K562 (cell line): ENCODE results near the gene MYH9. TPM values are rescaled to one million over a fixed set of nuclear protein-coding genes. Genes with fewer than 3 reads are reported as not detected.

Source experiments
- ATAC-seq: fragments of 200-7000 bp; cut with Tn5 transposase; 3 replicates; pipeline ENCODE4 v1.9.1; 2020; ENCODE audit warnings: moderate library complexity
- BruUV-seq: library from RNA; stranded (reverse); fragments of 400-500 nt; replicated peaks from 2 replicates; lab custom pipeline; 2021; lab: Mats Ljungman, UMichigan
- CTCF ChIA-PET: fragments of 300-600 bp; formaldehyde crosslinking; extraction: SDS; loops from one replicate; lab custom pipeline; 2021; ENCODE audit warnings: low intra/inter-chr PET ratio; lab: Yijun Ruan, JAX
- POLR2A ChIA-PET: fragments of 300-600, 350-650 bp; sonication (Branson Sonifier 250); formaldehyde crosslinking; extraction: SDS; loops from one replicate; lab custom pipeline; 2021; ENCODE audit warnings: antibody characterized with exemption, inconsistent platforms; lab: Yijun Ruan, JAX
- DNase-seq, 4 experiments: peaks; one replicate each; pipeline versions ENCODE4 v3.0.0 to v3.0.0-alpha.2; 2011 to 2018; ENCODE audit warnings: low spot score in 3 of 4, mixed read lengths in 3 of 4; ENCODE audit errors: extremely low read depth in 1 of 4
- FAIRE-seq: peaks from 2 replicates; lab custom pipeline; 2011; peaks lifted over from hg19 to GRCh38; lab: Jason Lieb, UNC
- H2AFZ ChIP-seq: 2 replicates; pipeline ENCODE4 v1.6.0; 2011; ENCODE audit warnings: low read depth, low read length, control low read depth, inconsistent platforms
- H3K27ac ChIP-seq: fragments of 200-600 bp; 3 replicates; pipeline ENCODE4 v1.8.0; 2011; ENCODE audit warnings: low read depth, mild to moderate bottlenecking, control low read depth, inconsistent platforms, low read length, moderate library complexity, mixed read lengths; ENCODE audit errors: extremely low read depth
- H3K27me3 ChIP-seq, 2 experiments: fragments of 300-600 bp in 1 of 2; 2 replicates in 1 of 2; 3 replicates in 1 of 2; pipeline versions ENCODE4 v1.6.0 to v1.8.0; 2011; ENCODE audit warnings: inconsistent platforms in 2 of 2, low read length in 2 of 2, mild to moderate bottlenecking in 1 of 2, mixed read lengths in 1 of 2, moderate library complexity in 1 of 2; ENCODE audit not compliant: control insufficient read depth in 2 of 2, insufficient read depth in 2 of 2
- H3K36me3 ChIP-seq: fragments of 300-600 bp; 3 replicates; pipeline ENCODE4 v1.8.0; 2011; ENCODE audit warnings: mild to moderate bottlenecking, low read length, inconsistent platforms; ENCODE audit not compliant: control insufficient read depth, insufficient read depth
- H3K4me1 ChIP-seq, 2 experiments: fragments of 200-600 bp in 1 of 2; replicated peaks in 1 of 2; 2 replicates in 1 of 2; 3 replicates in 1 of 2; pipeline versions ENCODE4 v1.5.1 to v1.8.0; 2011; ENCODE audit warnings: inconsistent platforms in 2 of 2, low read length in 2 of 2, mild to moderate bottlenecking in 1 of 2, mixed read lengths in 1 of 2, moderate library complexity in 1 of 2; ENCODE audit not compliant: control insufficient read depth in 2 of 2, insufficient read depth in 2 of 2
- H3K4me2 ChIP-seq: 2 replicates; pipeline ENCODE4 v1.6.1; 2011; ENCODE audit warnings: low read length, control low read depth, inconsistent platforms, mixed read lengths; ENCODE audit not compliant: insufficient read depth
- H3K4me3 ChIP-seq: fragments of 200-600 bp; sonication (generic), shearing (Covaris generic); 2 replicates; pipeline ENCODE4 v1.5.1; 2016; ENCODE audit warnings: control low read depth, inconsistent platforms
- H3K79me2 ChIP-seq: fragments of 200-600 bp; 3 replicates; pipeline ENCODE4 v1.8.0; 2011; ENCODE audit warnings: low read length, inconsistent platforms; ENCODE audit not compliant: control insufficient read depth, insufficient read depth
- H3K9ac ChIP-seq, 2 experiments: 2 replicates each; pipeline versions ENCODE4 v1.6.0 to v1.6.1; 2011; ENCODE audit warnings: low read depth in 2 of 2, low read length in 2 of 2, control low read depth in 1 of 2, inconsistent platforms in 1 of 2, mild to moderate bottlenecking in 1 of 2, mixed read lengths in 1 of 2; ENCODE audit not compliant: insufficient read depth in 1 of 2
- H3K9me1 ChIP-seq: one replicate; pipeline ENCODE4 v1.6.0; 2011; ENCODE audit warnings: inconsistent platforms, mild to moderate bottlenecking, low read length, moderate library complexity; ENCODE audit not compliant: control insufficient read depth, insufficient read depth
- H3K9me3 ChIP-seq: replicated peaks from 2 replicates; pipeline ENCODE4 v1.5.1; 2011; ENCODE audit warnings: low read depth, low read length, inconsistent platforms; ENCODE audit not compliant: control insufficient read depth, insufficient read depth
- H4K20me1 ChIP-seq: replicated peaks from 2 replicates; pipeline ENCODE4 v1.6.1; 2011; ENCODE audit warnings: low read length, inconsistent platforms, mixed read lengths; ENCODE audit not compliant: control insufficient read depth, insufficient read depth
- ADNP ChIP-seq: fragments of 200-800 bp; sonication (Bioruptor generic); IDR thresholded peaks from 2 replicates; pipeline ENCODE4 v1.6.1; 2016; ENCODE audit warnings: missing genetic modification characterization, missing compliant biosample characterization
- BCOR ChIP-seq: fragments of 450-650 bp; IDR thresholded peaks from 2 replicates; pipeline ENCODE4 v1.6.1; 2016
- CBX1 ChIP-seq: sonication (generic); IDR thresholded peaks from 2 replicates; pipeline ENCODE4 v1.6.1; 2016; ENCODE audit warnings: antibody characterized with exemption, low read depth, mild to moderate bottlenecking
- HDAC2 ChIP-seq: fragments of 450-650 bp; IDR thresholded peaks from 2 replicates; pipeline ENCODE4 v1.6.1; 2016; ENCODE audit warnings: mild to moderate bottlenecking
- KDM1A ChIP-seq, 2 experiments: fragments of 450-650 bp; IDR thresholded peaks; 2 replicates each; pipeline ENCODE4 v1.6.1; 2016; ENCODE audit warnings: mild to moderate bottlenecking in 2 of 2
- KHSRP ChIP-seq: fragments of 450-650 bp; IDR thresholded peaks from 2 replicates; pipeline ENCODE4 v1.6.1; 2017
- MEIS2 ChIP-seq: fragments of 450-650 bp; IDR thresholded peaks from 2 replicates; pipeline ENCODE4 v1.6.1; 2014; ENCODE audit warnings: mild to moderate bottlenecking; ENCODE audit not compliant: partially characterized antibody
- NEUROD1 ChIP-seq: fragments of 150-350 bp; IDR thresholded peaks from 2 replicates; pipeline ENCODE4 v1.6.1; 2014; ENCODE audit warnings: borderline replicate concordance, low read length, low read depth; ENCODE audit not compliant: partially characterized antibody
- PBX2 ChIP-seq, 2 experiments: IDR thresholded peaks in 1 of 2; conservative IDR thresholded peaks in 1 of 2; 2 replicates each; pipeline ENCODE4 v1.6.1; 2016; ENCODE audit warnings: low read depth in 2 of 2, mild to moderate bottlenecking in 1 of 2, missing compliant biosample characterization in 1 of 2, missing genetic modification characterization in 1 of 2, moderate library complexity in 1 of 2
- RBM15 ChIP-seq: fragments of 200-400 bp; formaldehyde crosslinking; IDR thresholded peaks from 2 replicates; pipeline ENCODE4 v1.6.1; 2018; ENCODE audit warnings: mild to moderate bottlenecking, low read length, moderate library complexity; ENCODE audit not compliant: insufficient read depth
- RBM25 ChIP-seq: fragments of 200-400 bp; formaldehyde crosslinking; IDR thresholded peaks from 2 replicates; pipeline ENCODE4 v1.6.1; 2018; ENCODE audit warnings: low read length, low read depth, moderate library complexity; ENCODE audit not compliant: severe bottlenecking
- RCOR1 ChIP-seq, 2 experiments: IDR thresholded peaks; 2 replicates each; pipeline ENCODE4 v1.6.1; 2012; ENCODE audit warnings: low read depth in 2 of 2, low read length in 2 of 2, borderline replicate concordance in 1 of 2, improper control_type of control experiment in 1 of 2
- RFX1 ChIP-seq: fragments of 450-650 bp; IDR thresholded peaks from 2 replicates; pipeline ENCODE4 v1.6.1; 2016; ENCODE audit warnings: mild to moderate bottlenecking, moderate library complexity
- SETDB1 ChIP-seq: IDR thresholded peaks from one replicate; pipeline ENCODE4 v1.6.1; 2012; ENCODE audit warnings: low read length, control low read depth, inconsistent platforms
- SMARCA5 ChIP-seq: fragments of 450-650 bp; IDR thresholded peaks from 2 replicates; pipeline ENCODE4 v1.6.1; 2016
- SPI1 ChIP-seq: IDR thresholded peaks from 2 replicates; pipeline ENCODE4 v1.6.1; 2011; ENCODE audit warnings: low read depth, low read length, control low read depth, borderline replicate concordance
- TAL1 ChIP-seq: fragments of 450-650 bp; IDR thresholded peaks from 2 replicates; pipeline ENCODE4 v1.6.1; 2016; ENCODE audit warnings: mild to moderate bottlenecking
- TRIM28 ChIP-seq: fragments of 450-650 bp; IDR thresholded peaks from 2 replicates; pipeline ENCODE4 v1.6.1; 2017
- ZFP1 ChIP-seq: fragments of 450-650 bp; formaldehyde crosslinking; IDR thresholded peaks from 2 replicates; pipeline ENCODE4 v1.4.0; 2020; ENCODE audit warnings: mild to moderate bottlenecking, mixed read lengths
- WGBS: fragments of 100-300 bp; shearing (Covaris generic); methylation state at CpG from one replicate; pipeline ENCODE4 v1.1.6; 2016; ENCODE audit warnings: low coverage, mixed read lengths; ENCODE audit not compliant: insufficient coverage; ENCODE audit errors: missing lambda C conversion rate; 5-methylcytosine and 5-hydroxymethylcytosine counted together
- in situ Hi-C: fragments of 300-500 bp; cut with MboI; formaldehyde crosslinking; loops from 4 replicates; pipeline ENCODE4 v1.15.0; 2018; ENCODE audit warnings: inconsistent platforms, mixed read lengths
- intact Hi-C: fragments of 100-400 bp; cut with micrococcal nuclease; formaldehyde crosslinking; loops from 2 replicates; pipeline ENCODE4 v1.14.2; 2022
- polyA plus RNA-seq, 8 experiments: library from polyadenylated mRNA; depleted of rRNA in 4 of 8; stranded (reverse) in 5 of 8; unstranded in 3 of 8; fragments of >200 nt; fragmentation: Nextera tagmentation in 2 of 8; fragmentation: Illumina TruSeq in 1 of 8; extraction: Ambion mirVana in 2 of 8; extraction: Trizol in 1 of 8; gene quantifications; 2 replicates each; pipeline versions ENCODE4 v1.2.1 to v1.2.3, GENCODE V29; 2011 to 2014; ENCODE audit warnings: inconsistent platforms in 1 of 8, missing spikeins in 1 of 8
- total RNA-seq, 7 experiments: library from RNA; depleted of rRNA in 6 of 7; stranded (reverse); fragments of >200 nt in 6 of 7; fragmentation: Illumina TruSeq in 2 of 7; extraction: Trizol in 2 of 7; gene quantifications; 2 replicates each; pipeline versions ENCODE4 v1.2.1 to v1.2.3, GENCODE V29; 2011 to 2021; ENCODE audit warnings: low replicate concordance in 1 of 7

The MYH9 gene
- total and polyA plus RNA-seq, 9 of the 15 experiments (the other 6 are each of a cell fraction or from before 2014, with no cell fraction given) = 0.71 to 111 (median 24.6) TPM

GRCh38 chr22:36399472-36399778 is 11.7 kb upstream of the MYH9 start (continued):
- TF ChIP-seq NEUROD1 = no peak

DNA sequence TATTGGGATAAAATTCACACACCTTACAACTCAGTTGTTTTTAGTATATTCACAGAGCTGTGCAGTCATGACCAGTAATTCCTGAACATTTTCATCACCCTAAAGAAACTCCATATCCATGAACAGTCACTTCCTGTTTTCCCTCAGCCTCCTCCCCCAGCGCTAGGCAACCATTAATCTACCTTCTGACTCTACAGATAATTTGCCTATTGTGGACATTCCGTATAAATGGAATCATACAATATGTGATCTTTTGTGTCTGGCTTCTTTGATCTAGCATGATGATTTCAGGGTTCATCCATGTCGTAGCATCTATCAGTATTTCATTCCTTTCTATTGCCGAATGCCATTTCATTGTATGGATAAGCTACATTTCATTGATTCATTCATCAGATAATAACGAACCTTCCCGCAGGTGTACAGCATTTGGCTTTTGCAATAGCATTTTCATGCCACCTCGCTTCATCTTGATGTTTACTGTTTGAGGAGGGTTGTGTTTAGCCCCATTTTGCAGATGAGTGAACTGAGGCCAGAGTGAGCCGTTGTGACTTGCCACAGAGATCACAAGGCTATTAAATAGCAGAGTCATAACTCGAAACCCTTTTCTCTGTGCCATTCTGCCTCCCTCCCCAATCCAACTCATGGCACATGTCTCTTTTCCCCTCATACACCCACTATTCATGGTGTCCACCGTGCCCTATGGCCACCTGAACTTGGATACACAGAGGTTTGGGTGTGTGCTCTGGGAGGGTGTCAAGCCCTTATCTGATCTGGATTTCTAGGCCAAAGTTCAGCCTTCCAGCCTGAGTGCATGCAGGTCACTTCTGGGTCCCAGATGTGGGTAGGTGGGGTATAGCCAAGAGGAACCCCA is 11.1 kb upstream of the MYH9 start:
- no peaks in the 10 kb centered on the region for H3K27me3 ChIP-seq
- H3K4me2 ChIP-seq = peak overlapping the region; percentile 3; the same call in 1 of the 2 replicates
- H3K9me3 ChIP-seq = no peaks in the 10 kb centered on the region
- BruUV-seq = no TSS peak
- H3K9me1 ChIP-seq = no peaks in the 10 kb centered on the region
- H4K20me1 ChIP-seq = no peaks in the 10 kb centered on the region
- peak; percentile 23 for FAIRE-seq
- ATAC-seq = no peak
- no peak overlapping the region for H3K4me3 ChIP-seq
- H3K27ac ChIP-seq = no peak overlapping the region
- TF ChIP-seq RBM25 = peak; percentile 96
- TF ChIP-seq SMARCA5 = peak; percentile 80
- peak; percentile 59 for TF ChIP-seq RFX1
- TF ChIP-seq ADNP (tag) = peak; percentile 91
- peak; percentile 96 for TF ChIP-seq BCOR
- TF ChIP-seq TAL1 = no peak
- TF ChIP-seq TRIM28 = no peak
- no peak for TF ChIP-seq RBM15
- no peak for TF ChIP-seq PBX2 (CRISPR knock-in tag; IDR thresholded peaks at IDR 0.05; ENCODE audit: low read depth)
- TF ChIP-seq PBX2 (tag; conservative IDR thresholded peaks at IDR 0.05; ENCODE audit: low read depth) = 0 out of 2 replicates have a peak, but pooled peaks have one; percentile 14
- no peak for TF ChIP-seq KHSRP
- TF ChIP-seq RCOR1 (IDR thresholded peaks at IDR 0.05; ENCODE audit: borderline replicate concordance in 1 of 2, low read depth in 2 of 2, low read length in 2 of 2) = peak in 1 of 2 experiments; percentile 66; a peak in 3 of 4 replicates
- TF ChIP-seq KDM1A (IDR thresholded peaks at IDR 0.05) = peak; percentile 61 to 83
- peak; percentile 88 for TF ChIP-seq HDAC2
- no peak for TF ChIP-seq SETDB1
- no peak for TF ChIP-seq ZFP1 (CRISPR knock-in tag)
- TF ChIP-seq MEIS2 = peak; percentile 32
- peak; percentile 19; the same call in 1 of the 2 replicates for TF ChIP-seq CBX1
- TF ChIP-seq SPI1 = peak; percentile 92
- H2AFZ ChIP-seq = no peak overlapping the region
- CTCF ChIA-PET = no interaction called here
- peak in 1 of 4 experiments; percentile 26 for DNase-seq
- POLR2A ChIA-PET = interaction anchor here (0.7 to 1.0 kb wide), 3 partner anchors 24 to 473 kb away, joined by 3 read pairs; no protein-coding TSS in a partner anchor
- H3K9ac ChIP-seq = peak overlapping the region in 1 of 2 experiments; percentile 58; a peak in 1 of 4 replicates
- H3K4me1 ChIP-seq = peaks cover 14 to 19% of the 10 kb centered on the region in 2 experiments
- in situ Hi-C loops = no loop called here
- no peaks in the 10 kb centered on the region for H3K79me2 ChIP-seq
- intact Hi-C loops = no loop called here
- no peaks in the 10 kb centered on the region for H3K36me3 ChIP-seq
- WGBS = 35% methylated on average over 10 of the region's 10 CpGs
